Upper lobe of left lung (tissue), 4 donors: ENCODE results near the gene CERS6.

ENCODE experiments used
- EP300 ChIP-seq, 4 donors: sonication (generic); formaldehyde crosslinking; IDR thresholded peaks; one replicate each; pipeline ENCODE4 v1.5.1; 2017; ENCODE audit warnings: antibody characterized with exemption in 4 of 4, control low read depth in 2 of 4
- TF ChIP-seq, protein P1 (sequence below), 6 experiments: fragments of 450-650 bp in 4 of 6; fragments of 200-600 bp in 2 of 6; sonication (generic) in 2 of 6; IDR thresholded peaks; one replicate each; pipeline ENCODE4 v1.5.1; 2016 to 2019; ENCODE audit warnings: antibody characterized with exemption in 6 of 6

DNA sequence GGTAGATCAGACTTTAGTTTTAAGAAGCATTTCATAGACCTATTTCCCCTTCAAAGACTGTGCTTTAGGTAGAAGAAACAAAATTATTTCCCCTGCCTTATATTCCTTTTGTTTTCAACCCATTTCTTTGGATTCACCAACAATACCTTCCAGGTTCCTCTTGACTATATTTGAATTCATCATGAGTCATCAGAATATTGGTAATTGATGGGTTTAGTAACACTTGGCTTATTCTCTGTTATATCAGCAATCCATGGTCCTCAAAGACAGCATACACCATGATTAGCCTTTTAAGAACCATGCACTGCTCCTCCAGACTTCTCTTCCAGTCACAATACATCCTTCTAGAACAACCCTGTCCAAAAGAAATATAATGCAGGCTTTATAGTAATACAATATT, 263.4 kb downstream of the CERS6 start:
- TF ChIP-seq, protein P1, sequence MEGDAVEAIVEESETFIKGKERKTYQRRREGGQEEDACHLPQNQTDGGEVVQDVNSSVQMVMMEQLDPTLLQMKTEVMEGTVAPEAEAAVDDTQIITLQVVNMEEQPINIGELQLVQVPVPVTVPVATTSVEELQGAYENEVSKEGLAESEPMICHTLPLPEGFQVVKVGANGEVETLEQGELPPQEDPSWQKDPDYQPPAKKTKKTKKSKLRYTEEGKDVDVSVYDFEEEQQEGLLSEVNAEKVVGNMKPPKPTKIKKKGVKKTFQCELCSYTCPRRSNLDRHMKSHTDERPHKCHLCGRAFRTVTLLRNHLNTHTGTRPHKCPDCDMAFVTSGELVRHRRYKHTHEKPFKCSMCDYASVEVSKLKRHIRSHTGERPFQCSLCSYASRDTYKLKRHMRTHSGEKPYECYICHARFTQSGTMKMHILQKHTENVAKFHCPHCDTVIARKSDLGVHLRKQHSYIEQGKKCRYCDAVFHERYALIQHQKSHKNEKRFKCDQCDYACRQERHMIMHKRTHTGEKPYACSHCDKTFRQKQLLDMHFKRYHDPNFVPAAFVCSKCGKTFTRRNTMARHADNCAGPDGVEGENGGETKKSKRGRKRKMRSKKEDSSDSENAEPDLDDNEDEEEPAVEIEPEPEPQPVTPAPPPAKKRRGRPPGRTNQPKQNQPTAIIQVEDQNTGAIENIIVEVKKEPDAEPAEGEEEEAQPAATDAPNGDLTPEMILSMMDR (IDR thresholded peaks at IDR 0.05) = no peak
- no peak for TF ChIP-seq EP300 (IDR thresholded peaks at IDR 0.05)
